Neural progenitor cell (in vitro differentiated cells): ENCODE measurements around the gene PRDX5. TPM values are rescaled to one million over a fixed set of nuclear protein-coding genes. Genes with fewer than 3 reads are reported as not detected.

Source experiments
- DNase-seq: peaks from one replicate; pipeline ENCODE4 v3.0.0-alpha.2; 2016; ENCODE audit warnings: low spot score
- H2AFZ ChIP-seq: fragments of 200-600 bp; sonication (generic); replicated peaks from 2 replicates; pipeline ENCODE4 v1.6.1; 2016; ENCODE audit warnings: antibody characterized with exemption
- H3F3A ChIP-seq: fragments of 200-600 bp; sonication (generic); 2 replicates; pipeline ENCODE4 v1.6.1; 2016; ENCODE audit warnings: antibody characterized with exemption, low read depth
- H3K27ac ChIP-seq: fragments of 200-600 bp; sonication (generic); 2 replicates; pipeline ENCODE4 v1.5.1; 2016; ENCODE audit warnings: mild to moderate bottlenecking
- H3K27me3 ChIP-seq: fragments of 200-600 bp; sonication (generic); 2 replicates; pipeline ENCODE4 v1.6.1; 2016; ENCODE audit warnings: mild to moderate bottlenecking, moderate library complexity
- H3K36me3 ChIP-seq: fragments of 200-600 bp; sonication (generic); 2 replicates; pipeline ENCODE4 v1.5.1; 2016
- H3K4me1 ChIP-seq: fragments of 200-600 bp; sonication (generic); 2 replicates; pipeline ENCODE4 v1.6.1; 2016; ENCODE audit warnings: mixed run types
- H3K4me2 ChIP-seq: fragments of 200-600 bp; sonication (generic); 2 replicates; pipeline ENCODE4 v1.6.1; 2016
- H3K4me3 ChIP-seq: fragments of 200-600 bp; sonication (generic); 2 replicates; pipeline ENCODE4 v1.5.1; 2016
- H3K79me2 ChIP-seq: fragments of 200-600 bp; sonication (generic); 2 replicates; pipeline ENCODE4 v1.6.1; 2016; ENCODE audit warnings: low read depth
- H3K9ac ChIP-seq: fragments of 200-600 bp; sonication (generic); 2 replicates; pipeline ENCODE4 v1.6.1; 2016
- H3K9me3 ChIP-seq: fragments of 200-600 bp; sonication (generic); 2 replicates; pipeline ENCODE4 v1.5.1; 2016; ENCODE audit warnings: low read depth
- H4K20me1 ChIP-seq: fragments of 200-600 bp; sonication (generic); 2 replicates; pipeline ENCODE4 v1.6.1; 2016; ENCODE audit warnings: low read depth
- H3K27ac Mint-ChIP-seq: 3 replicates; pipeline ENCODE4 v1.8.0; 2021; ENCODE audit warnings: mixed read lengths
- H3K27me3 Mint-ChIP-seq: 2 replicates; pipeline ENCODE4 v1.8.0; 2022; ENCODE audit warnings: low read depth, mild to moderate bottlenecking, inconsistent platforms, moderate library complexity, mixed read lengths; ENCODE audit not compliant: insufficient read depth
- H3K36me3 Mint-ChIP-seq: 3 replicates; pipeline ENCODE4 v1.8.0; 2021; ENCODE audit warnings: mixed read lengths
- H3K4me1 Mint-ChIP-seq: 3 replicates; pipeline ENCODE4 v1.8.0; 2021; ENCODE audit warnings: mixed read lengths
- H3K4me3 Mint-ChIP-seq: 3 replicates; pipeline ENCODE4 v1.8.0; 2021; ENCODE audit warnings: mild to moderate bottlenecking, moderate library complexity, mixed read lengths
- H3K9me3 Mint-ChIP-seq: 3 replicates; pipeline ENCODE4 v1.8.0; 2020; ENCODE audit warnings: mixed read lengths
- CTCF ChIP-seq: fragments of 200-600 bp; sonication (generic); IDR thresholded peaks from 2 replicates; pipeline ENCODE4 v1.5.1; 2017; ENCODE audit warnings: antibody characterized with exemption, mild to moderate bottlenecking
- EZH2 ChIP-seq: fragments of 200-600 bp; sonication (generic); IDR thresholded peaks from 2 replicates; pipeline ENCODE4 v1.6.1; 2017; ENCODE audit warnings: antibody characterized with exemption, mild to moderate bottlenecking, moderate library complexity
- EZH2phosphoT487 ChIP-seq: fragments of 200-600 bp; sonication (generic); IDR thresholded peaks from 2 replicates; pipeline ENCODE4 v1.6.1; 2017; ENCODE audit warnings: antibody characterized with exemption
- total RNA-seq: library from RNA; depleted of rRNA; stranded (reverse); fragments of >200 nt; gene quantifications from 2 replicates; pipeline ENCODE4 v1.2.3, GENCODE V29; 2015; ENCODE audit warnings: low replicate concordance

The PRDX5 gene
- total RNA-seq, 1 donor from 2014 or later = 111 TPM

- H3K4me3 ChIP-seq = no peak overlapping the region
- Mint-ChIP-seq H3K4me3 (peak overlapping the region; percentile 66), H3K4me1 (peaks cover 15% of the 10 kb centered on the region), H3K27me3 (peaks cover 8% of the 10 kb centered on the region), H3K27ac (no peak overlapping the region), H3K36me3 (peaks cover 10% of the 10 kb centered on the region), H3K9me3 (no peaks in the 10 kb centered on the region)
- TF ChIP-seq EZH2 = no peak
- TF ChIP-seq EZH2phosphoT487 = no peak
- no peak for TF ChIP-seq CTCF
- H3K27ac ChIP-seq = no peak overlapping the region
- no peak overlapping the region for H3K4me2 ChIP-seq
- H3K9ac ChIP-seq = no peak overlapping the region
- no peak overlapping the region for H2AFZ ChIP-seq
- no peaks in the 10 kb centered on the region for H3K9me3 ChIP-seq
- peaks cover 12% of the 10 kb centered on the region for H4K20me1 ChIP-seq
- H3K36me3 ChIP-seq = no peaks in the 10 kb centered on the region
- no peaks in the 10 kb centered on the region for H3K27me3 ChIP-seq
- no peak for DNase-seq
- peaks cover 26% of the 10 kb centered on the region for H3K79me2 ChIP-seq
- H3F3A ChIP-seq = peaks cover 23% of the 10 kb centered on the region
- peaks cover 12% of the 10 kb centered on the region for H3K4me1 ChIP-seq
These were observed 2.6 kb downstream of the PRDX5 start for GRCh38 chr11:64320556-64320955.

GRCh38 chr11:64321026-64321425 is 3.1 kb downstream of the PRDX5 start:
- Histone ChIP-seq H2AFZ (no peak overlapping the region), H3K9me3 (no peaks in the 10 kb centered on the region), H3F3A (peaks cover 21% of the 10 kb centered on the region), H3K4me3 (no peak overlapping the region), H3K36me3 (no peaks in the 10 kb centered on the region), H3K9ac (no peak overlapping the region), H3K4me2 (no peak overlapping the region), H3K4me1 (peaks cover 12% of the 10 kb centered on the region), H4K20me1 (peaks cover 10% of the 10 kb centered on the region), H3K79me2 (peaks cover 25% of the 10 kb centered on the region), H3K27ac (no peak overlapping the region), H3K27me3 (no peaks in the 10 kb centered on the region)
- Mint-ChIP-seq H3K4me3 (peak overlapping the region; percentile 72), H3K4me1 (peaks cover 15% of the 10 kb centered on the region), H3K27me3 (peaks cover 8% of the 10 kb centered on the region), H3K9me3 (no peaks in the 10 kb centered on the region), H3K36me3 (peaks cover 10% of the 10 kb centered on the region), H3K27ac (no peak overlapping the region)
- DNase-seq = no peak
- TF ChIP-seq EZH2phosphoT487 (no peak), CTCF (no peak), EZH2 (no peak)

- Mint-ChIP-seq H3K36me3 (peaks cover 10% of the 10 kb centered on the region), H3K27me3 (peaks cover 8% of the 10 kb centered on the region), H3K9me3 (peaks cover 1% of the 10 kb centered on the region), H3K4me1 (peaks cover 12% of the 10 kb centered on the region), H3K4me3 (no peak overlapping the region), H3K27ac (no peak overlapping the region)
- Histone ChIP-seq H3K27me3 (no peaks in the 10 kb centered on the region), H3F3A (peaks cover 16% of the 10 kb centered on the region), H3K36me3 (no peaks in the 10 kb centered on the region), H3K9ac (no peak overlapping the region), H2AFZ (no peak overlapping the region), H3K4me1 (peaks cover 7% of the 10 kb centered on the region), H3K4me2 (no peak overlapping the region), H4K20me1 (peaks cover 5% of the 10 kb centered on the region), H3K79me2 (peaks cover 20% of the 10 kb centered on the region), H3K27ac (no peak overlapping the region), H3K9me3 (no peaks in the 10 kb centered on the region), H3K4me3 (no peak overlapping the region)
- no peak for DNase-seq
- TF ChIP-seq EZH2 (no peak), CTCF (no peak), EZH2phosphoT487 (no peak)
These were observed 3.6 kb downstream of the PRDX5 start for GRCh38 chr11:64321533-64321932.

GRCh38 chr11:64322925-64323260 is 5.0 kb downstream of the PRDX5 start:
- no peak overlapping the region for H3K27ac Mint-ChIP-seq
- TF ChIP-seq EZH2phosphoT487 = no peak
- TF ChIP-seq CTCF = no peak
- no peak for TF ChIP-seq EZH2
- no peak for DNase-seq

More at GRCh38 chr11:64322925-64323260, 5.0 kb downstream of the PRDX5 start:
- Histone ChIP-seq H3K9me3 (no peaks in the 10 kb centered on the region), H3K4me3 (no peak overlapping the region), H4K20me1 (no peaks in the 10 kb centered on the region), H2AFZ (no peak overlapping the region), H3F3A (peaks cover 2% of the 10 kb centered on the region), H3K27me3 (no peaks in the 10 kb centered on the region), H3K36me3 (no peaks in the 10 kb centered on the region), H3K4me1 (peaks cover 5% of the 10 kb centered on the region), H3K9ac (no peak overlapping the region), H3K27ac (no peak overlapping the region), H3K4me2 (no peak overlapping the region), H3K79me2 (peaks cover 12% of the 10 kb centered on the region)
- H3K27me3 Mint-ChIP-seq = peaks cover 8% of the 10 kb centered on the region
- peaks cover 2% of the 10 kb centered on the region for H3K9me3 Mint-ChIP-seq
- H3K4me1 Mint-ChIP-seq = peaks cover 9% of the 10 kb centered on the region
- H3K36me3 Mint-ChIP-seq = peaks cover 10% of the 10 kb centered on the region
- H3K4me3 Mint-ChIP-seq = no peak overlapping the region
